Measurements from ENCODE around the gene ZNF362.

DNA sequence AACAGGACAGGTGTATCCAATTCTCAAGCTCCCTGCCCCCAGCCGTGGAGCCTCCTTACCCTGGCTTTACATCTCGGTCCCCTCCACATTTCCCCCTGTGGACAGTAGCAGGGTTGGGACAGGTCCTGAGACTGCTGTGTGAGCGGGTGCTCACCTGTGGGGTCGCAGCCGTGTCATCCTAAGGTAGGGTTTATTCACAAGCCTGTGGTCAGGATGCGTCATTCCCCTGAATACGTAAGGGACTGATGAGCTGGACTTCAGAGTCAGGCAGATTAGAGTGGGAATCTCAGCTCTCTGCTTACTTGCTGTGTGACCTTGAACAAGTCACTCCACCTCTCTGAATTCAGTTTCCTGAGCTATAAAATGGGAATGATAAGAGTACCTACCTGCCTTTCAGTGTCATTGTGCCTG lies 17.7 kb downstream of the ZNF362 start:
- no peak for TF ChIP-seq POLR2A (IDR thresholded peaks at IDR 0.05)
- TF ChIP-seq, protein P1, sequence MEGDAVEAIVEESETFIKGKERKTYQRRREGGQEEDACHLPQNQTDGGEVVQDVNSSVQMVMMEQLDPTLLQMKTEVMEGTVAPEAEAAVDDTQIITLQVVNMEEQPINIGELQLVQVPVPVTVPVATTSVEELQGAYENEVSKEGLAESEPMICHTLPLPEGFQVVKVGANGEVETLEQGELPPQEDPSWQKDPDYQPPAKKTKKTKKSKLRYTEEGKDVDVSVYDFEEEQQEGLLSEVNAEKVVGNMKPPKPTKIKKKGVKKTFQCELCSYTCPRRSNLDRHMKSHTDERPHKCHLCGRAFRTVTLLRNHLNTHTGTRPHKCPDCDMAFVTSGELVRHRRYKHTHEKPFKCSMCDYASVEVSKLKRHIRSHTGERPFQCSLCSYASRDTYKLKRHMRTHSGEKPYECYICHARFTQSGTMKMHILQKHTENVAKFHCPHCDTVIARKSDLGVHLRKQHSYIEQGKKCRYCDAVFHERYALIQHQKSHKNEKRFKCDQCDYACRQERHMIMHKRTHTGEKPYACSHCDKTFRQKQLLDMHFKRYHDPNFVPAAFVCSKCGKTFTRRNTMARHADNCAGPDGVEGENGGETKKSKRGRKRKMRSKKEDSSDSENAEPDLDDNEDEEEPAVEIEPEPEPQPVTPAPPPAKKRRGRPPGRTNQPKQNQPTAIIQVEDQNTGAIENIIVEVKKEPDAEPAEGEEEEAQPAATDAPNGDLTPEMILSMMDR (IDR thresholded peaks at IDR 0.05) = no peak

Data from adrenal gland (tissue), 5 donors.